GM19193 (cell line): Measurements from ENCODE around the gene OR2AG1.

Experiments used
- POLR2A ChIP-seq: IDR thresholded peaks from 4 replicates; pipeline ENCODE4 v1.6.1; 2011; ENCODE audit not compliant: insufficient read depth, insufficient read length; ENCODE audit errors: extremely low read depth

The OR2AG1 gene

DNA sequence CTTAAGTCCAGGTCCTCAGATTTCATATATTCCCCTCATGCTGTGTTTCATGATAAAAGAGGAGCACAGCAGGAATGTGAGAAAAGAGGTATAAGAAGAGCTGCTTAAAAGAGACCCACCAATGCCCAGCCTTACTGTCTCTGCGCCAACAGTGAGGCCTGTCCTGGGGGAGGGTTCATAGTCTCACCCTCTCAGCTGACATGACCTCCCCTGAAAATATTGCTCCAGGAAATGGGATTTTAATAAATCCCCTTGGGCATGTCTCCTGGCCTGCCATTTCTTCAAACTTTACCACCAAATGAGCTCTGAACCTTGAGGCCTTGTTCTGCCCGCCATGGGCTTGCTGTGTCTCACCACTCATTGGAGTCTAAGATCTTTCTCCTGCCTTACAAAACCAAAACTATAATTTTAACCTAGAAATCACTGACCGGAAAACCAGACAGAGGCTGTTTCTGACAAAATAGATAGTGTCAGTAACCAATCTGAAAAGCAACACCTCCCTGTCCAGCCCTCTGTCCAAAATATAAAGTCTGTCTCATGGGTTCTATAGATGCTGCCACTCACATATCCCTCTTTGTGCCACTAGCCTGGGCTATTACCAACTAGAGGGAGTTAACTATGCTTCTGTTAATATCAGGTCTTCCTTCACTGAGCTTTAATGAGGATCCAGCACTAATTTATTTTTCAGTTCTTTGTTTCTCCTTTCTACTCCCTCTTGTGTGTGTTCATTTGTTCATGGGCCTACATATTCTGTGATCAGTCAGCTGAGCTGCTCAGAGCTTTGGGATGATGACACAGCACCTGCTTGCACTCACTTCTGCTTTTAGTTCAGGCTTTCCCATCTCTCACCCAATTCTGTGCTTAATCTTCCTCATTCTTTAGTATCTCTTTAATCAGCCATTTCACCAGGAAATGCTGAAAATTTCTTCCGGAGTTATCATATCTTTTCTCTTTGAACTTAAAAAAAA lies 10.6 kb upstream of the OR2AG1 start, which contains the start of gene OR2AG2:
Gene OR2AG2 (minus strand): TSS at position 51 of the 968 bp plus-strand sequence. CDS start 3,019 bp downstream, outside the sequence.
- TF ChIP-seq POLR2A = no peak

DNA sequence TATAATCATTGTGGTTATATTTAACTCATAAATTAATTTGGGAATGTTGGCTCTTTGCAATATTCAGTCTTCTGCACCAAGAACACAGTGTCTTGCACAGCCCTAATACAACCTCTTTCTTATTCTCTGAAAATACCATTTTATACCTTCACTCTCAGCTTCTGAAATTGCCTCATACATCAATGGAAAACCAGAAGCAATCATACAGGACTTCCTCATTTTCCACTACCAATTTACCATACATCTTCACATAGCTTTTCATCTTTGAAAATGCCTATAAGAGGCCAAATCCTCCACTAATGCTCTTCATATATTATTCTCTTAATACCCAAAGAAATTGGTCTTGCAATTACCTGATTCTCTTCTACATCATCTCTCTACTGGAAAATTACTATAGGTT lies 4.3 kb upstream of the OR2AG1 start:
- TF ChIP-seq POLR2A = no peak

DNA sequence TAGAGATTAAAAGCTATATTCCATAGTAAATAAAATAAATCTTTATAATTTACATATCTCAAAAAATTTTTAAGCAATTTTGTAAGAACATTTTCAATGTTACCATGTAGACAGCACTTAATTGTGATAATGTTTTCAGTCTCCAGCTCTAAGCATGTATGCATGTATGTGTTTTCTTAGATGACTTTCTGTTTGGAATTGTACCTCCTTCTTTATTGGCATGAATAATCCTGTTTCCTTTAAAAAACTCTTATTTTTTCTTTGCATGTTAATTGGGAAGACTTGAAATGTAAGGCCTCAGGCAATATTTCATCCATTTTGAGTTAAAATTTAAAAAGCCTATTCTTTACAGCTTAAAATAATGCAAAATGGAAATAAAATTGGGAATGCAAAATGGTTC lies 2.0 kb upstream of the OR2AG1 start:
- TF ChIP-seq POLR2A = no peak

DNA sequence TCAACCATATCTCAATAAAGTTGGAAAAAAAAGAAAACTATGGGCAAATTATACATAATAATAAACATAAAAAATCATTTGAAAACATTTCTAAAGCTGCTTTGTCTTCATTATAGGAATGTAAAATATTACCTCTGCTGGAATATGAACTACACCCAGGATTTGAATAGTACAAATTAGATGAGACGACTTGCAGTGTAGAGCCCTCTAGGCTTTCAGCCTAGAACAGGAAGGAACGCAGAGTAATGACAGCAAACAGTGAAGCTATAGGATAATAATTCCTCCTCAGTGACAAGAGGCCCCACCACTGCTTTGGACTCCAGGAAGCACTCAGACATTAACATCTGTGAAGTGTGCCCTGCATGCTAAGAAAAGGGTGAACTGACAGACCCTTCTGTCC lies 7.7 kb downstream of the OR2AG1 start:
- no peak for TF ChIP-seq POLR2A

DNA sequence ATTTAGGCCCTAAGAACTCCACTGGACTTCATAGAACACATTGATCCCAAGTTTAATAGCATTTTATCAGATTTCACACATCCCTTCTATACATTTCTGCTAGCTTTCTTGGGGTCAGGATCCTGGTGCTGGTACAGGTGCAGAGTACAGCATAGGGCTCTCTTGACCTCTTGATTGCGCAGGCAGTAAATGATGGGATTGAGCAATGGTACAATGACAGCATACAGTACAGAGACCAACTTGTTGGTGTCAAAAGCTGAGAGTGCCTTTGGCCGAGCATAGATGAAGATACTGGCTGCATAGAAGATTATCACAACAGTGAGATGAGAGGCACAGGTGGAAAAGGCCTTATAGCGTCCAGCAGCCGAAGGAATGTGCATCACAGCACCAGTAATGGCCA lies 11.8 kb downstream of the OR2AG1 start:
- no peak for TF ChIP-seq POLR2A

DNA sequence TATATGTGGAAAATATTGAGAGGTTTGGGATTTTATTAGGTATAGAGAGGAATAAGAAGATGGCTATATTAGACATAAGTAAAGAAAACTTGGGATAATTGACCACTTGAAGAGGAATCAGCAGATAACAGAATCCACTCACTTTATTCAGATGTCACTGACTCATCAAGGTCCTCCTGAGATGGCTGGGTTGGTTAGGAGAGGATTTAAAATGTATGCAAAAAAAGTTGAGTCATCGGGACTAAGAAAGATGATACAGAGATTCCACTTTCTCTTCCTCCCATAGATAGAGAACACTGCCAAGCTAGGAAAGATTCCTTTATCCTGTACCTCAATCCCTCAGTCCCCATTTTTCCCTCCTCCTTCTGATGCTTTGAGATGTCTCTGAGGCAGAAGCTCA lies 16.6 kb downstream of the OR2AG1 start, which contains the start of gene OR6A2:
Gene OR6A2 (minus strand): TSS at position 288 of the 400 bp plus-strand sequence. CDS start 3,981 bp downstream, outside the sequence.
- TF ChIP-seq POLR2A = no peak

DNA sequence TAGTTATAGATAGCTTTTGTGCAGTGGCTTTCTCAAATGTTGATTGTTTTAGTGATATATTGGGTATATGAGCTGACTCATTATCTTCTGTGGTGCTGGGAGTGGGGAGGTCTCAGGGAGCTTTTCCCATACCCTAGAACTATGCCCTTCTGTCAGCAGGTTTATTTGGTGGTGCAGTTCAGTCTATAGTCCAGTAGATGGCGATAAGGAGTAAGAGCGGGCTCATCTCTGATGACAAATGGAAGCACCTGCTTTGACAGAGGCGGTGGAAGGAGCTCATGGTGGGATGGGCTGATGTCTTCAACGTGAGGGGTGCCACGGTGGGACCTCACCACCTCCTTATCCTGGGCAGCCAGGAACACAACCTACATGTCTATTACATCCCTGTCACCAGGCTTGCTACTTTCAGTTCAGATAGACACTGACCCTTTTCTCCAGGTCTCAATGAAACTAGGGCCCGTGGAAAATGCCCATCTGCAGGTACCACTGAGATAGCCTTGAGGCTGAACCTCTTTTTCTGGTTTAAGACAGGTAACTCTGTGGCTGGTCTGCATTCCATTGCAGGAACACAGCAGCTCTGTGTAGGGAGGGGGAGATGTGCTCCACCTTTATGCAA lies 29.7 kb downstream of the OR2AG1 start:
- TF ChIP-seq POLR2A = no peak

DNA sequence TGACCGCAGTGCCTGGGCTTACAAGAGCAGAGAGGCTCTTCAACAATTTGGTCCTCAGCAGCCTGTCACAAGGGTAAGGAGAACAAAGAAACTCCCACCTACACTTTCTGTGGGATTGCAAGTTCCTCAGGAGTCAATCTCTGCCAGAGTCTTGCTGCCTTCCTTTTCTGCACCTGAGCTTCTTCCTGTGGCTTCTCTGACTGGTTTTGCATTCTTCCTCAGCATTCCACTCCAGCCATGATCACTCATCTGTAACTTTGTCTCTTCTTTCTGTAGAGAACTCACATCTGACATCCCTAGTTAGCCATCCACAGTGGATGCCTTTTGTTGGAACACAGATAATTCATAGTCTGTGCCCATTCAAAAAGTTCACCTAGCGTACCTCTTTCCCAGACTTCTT lies 30.8 kb downstream of the OR2AG1 start:
- no peak for TF ChIP-seq POLR2A

DNA sequence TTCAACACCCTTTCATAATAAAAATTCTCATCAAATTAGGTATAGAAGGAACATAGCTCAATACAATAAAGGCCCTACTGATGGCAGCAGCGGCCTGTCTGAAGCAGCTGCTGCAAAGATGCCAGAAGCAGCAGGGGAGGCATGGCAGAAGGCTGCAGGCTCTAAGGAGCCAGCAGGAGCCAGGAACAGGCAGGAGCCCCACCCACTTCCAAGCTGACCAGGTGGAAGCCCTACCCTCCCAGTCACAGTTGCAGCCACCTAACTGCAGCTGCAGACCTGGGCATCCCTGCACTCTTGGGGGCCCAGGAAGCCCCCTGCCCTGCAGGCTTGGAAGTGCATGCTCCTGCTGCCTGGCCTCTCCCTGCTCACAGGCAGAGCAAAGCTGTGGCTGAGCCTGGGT lies 34.9 kb downstream of the OR2AG1 start:
- no peak for TF ChIP-seq POLR2A

DNA sequence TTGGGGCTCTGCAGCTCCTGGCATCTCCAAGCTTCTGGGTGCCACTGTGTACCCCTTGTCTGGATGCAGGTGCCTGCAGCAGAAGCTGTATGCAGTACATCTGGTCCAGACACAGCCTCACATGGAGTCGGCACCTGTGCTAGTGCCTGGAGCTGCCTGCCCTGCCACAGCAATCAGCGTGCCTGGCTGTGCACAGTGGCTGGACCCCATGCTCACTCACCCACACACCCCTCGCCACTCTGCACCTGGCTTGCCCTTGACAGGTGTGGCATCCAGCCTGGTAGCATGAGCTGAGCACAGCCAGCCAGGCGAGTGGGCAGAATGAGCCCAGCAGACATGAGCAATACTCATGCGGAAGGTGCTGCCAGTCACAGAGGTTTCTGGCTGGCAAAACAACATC lies 36.1 kb downstream of the OR2AG1 start:
- TF ChIP-seq POLR2A = no peak

DNA sequence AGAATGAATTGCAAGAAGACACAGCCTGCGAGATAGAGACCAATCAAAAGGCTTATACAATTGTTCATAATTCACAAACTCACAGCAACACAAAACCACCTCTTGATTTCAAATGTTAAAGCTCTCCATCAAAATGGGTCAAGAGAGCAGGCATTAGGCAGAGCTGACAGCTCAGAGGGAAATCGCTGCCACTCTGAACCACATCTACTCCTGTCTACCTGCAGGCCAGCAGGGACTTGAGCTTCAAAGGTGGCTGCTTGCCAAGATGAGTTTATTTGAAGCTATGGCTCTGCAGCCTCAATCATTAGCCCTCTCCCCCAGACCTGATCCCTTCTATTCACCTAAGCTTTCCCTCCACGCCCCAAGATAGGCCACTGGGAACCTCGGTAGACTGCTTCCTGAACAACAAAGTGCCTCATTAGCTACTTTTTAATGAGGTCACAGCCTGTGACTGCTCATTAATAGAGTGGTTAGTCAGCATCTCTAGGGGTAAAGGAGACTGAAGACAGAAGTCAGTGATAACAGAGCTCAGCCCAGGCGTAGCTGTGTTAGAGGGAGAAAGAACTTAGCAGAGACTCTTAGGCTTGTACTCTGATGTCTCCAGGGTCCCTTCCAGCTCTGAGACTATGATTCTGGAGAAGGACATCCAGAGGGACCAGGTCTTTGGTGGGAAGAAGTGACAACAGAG lies 41.5 kb downstream of the OR2AG1 start:
- TF ChIP-seq POLR2A = no peak

DNA sequence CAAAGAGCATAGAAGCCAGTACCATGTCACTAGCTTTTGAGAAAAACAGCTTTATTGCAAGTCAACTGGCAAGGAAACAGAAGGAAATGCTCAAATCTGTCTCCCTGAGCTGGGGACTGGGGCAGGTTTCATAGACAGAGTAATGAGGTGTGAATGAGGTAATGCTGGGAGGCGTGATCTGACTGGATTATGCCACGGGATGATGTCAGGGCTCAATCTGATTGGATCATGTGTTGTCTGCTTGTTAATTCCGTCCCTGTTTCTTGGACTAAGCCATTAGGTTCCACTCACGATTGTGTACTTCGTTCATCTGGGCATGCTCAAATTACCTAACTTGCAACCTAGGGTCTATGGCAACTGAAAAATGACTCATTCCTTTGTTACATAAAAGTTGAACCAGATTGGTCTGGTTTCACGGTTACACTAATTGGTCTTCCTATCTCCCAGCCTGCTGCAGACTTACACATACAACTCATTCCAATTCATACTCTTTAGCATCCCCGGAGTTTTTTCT lies 42.5 kb downstream of the OR2AG1 start:
- TF ChIP-seq POLR2A = no peak

DNA sequence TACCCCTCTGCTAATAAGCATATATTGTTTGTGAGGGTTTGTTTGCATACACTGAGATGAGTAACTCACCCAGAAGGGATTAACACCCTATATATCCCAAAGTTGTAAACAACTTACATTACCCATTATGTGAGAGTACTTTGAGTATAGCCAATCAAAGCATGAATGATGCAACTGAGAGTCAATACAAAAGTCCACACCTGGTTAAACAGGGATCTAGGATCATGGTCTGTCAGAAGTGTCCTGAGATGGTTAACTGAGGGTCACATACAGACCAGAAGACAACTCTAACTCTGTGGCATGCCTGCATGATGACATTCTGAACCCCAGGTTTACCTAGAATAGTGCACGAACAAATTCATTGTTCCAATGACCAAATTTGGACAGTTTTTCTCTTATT lies 45.3 kb downstream of the OR2AG1 start:
- TF ChIP-seq POLR2A = no peak

DNA sequence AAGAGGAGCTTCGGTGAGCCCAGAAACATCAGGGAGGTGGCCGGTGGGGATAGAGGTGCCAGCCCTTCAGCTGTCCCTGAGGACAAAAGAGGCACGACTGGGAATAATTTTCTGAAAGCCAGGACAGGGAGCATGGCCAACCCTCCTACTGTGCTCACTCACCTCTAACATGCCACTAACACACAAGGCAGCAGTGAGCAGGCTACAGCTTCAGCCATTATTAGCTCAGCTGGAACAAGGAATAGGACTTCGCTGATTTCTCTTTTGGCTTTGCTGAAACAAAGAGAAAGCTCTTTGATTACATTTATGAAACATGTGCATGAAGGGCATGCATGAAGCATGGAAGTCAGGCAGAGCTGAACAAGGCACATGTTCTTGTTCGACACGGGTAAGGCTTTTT lies 50.5 kb downstream of the OR2AG1 start:
- TF ChIP-seq POLR2A = no peak

DNA sequence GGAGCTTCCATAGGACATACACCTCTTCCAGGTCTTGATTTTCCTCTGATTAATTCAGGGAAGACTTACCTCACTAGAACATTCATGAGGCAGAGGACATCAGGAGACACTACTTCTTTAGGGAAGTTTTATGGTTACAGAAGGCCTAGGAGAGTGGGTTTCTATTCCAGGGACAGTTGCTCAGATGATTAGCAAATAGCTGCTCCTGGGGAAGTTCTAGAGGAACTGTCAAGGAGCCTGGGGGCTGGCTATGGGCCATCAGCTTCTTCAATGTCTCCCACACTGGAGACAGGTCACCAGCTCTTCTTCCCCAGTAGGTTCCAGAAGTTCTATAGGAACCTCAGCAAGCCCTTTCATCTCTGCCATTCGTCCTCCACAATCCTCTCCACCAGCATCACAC lies 51.2 kb downstream of the OR2AG1 start:
- TF ChIP-seq POLR2A = no peak
